Left kidney (tissue), 8 donors: ENCODE measurements around the gene PGAM2. TPM values are rescaled to one million over a fixed set of nuclear protein-coding genes. Genes with fewer than 3 reads are reported as not detected.

Experiments used
- DNase-seq: peaks from one replicate; pipeline ENCODE4 v3.0.0-alpha.2; 2013
- long read RNA-seq, 8 donors: transcript quantifications; one replicate each; lab custom pipeline, GENCODE V29; 2026
- polyA plus RNA-seq: library from polyadenylated mRNA; unstranded; fragments of 120-200 nt; gene quantifications from one replicate; pipeline ENCODE4 v1.2.1, GENCODE V29; 2013; ENCODE audit not compliant: insufficient read length

Gene PGAM2
- 1.1 TPM for polyA plus RNA-seq
- long read RNA-seq, donor 1, transcript PGAM2-201 (3 exons, 857 nt) = major isoform, 5 of 5 reads
- long read RNA-seq, donor 1, partial matches to known transcripts = 0 of 5 reads
- long read RNA-seq, donor 1, other reads (novel, unspliced or antisense) = 0 of 5 reads
- long read RNA-seq, donor 2, partial matches to known transcripts = 6 of 9 reads
- long read RNA-seq, donor 2, other reads (novel, unspliced or antisense) = 0 of 9 reads
- long read RNA-seq, donor 3, partial matches to known transcripts = 0 of 4 reads
- long read RNA-seq, donor 3, other reads (novel, unspliced or antisense) = 0 of 4 reads
- long read RNA-seq, donor 4 = 0 reads
- long read RNA-seq, donor 5, transcript PGAM2-201 (3 exons, 857 nt) = major isoform, 7 of 7 reads
- long read RNA-seq, donor 5, partial matches to known transcripts = 0 of 7 reads
- long read RNA-seq, donor 5, other reads (novel, unspliced or antisense) = 0 of 7 reads
- long read RNA-seq, donor 6, partial matches to known transcripts = 0 of 2 reads
- long read RNA-seq, donor 6, other reads (novel, unspliced or antisense) = 0 of 2 reads
- long read RNA-seq, donor 7, partial matches to known transcripts = 0 of 3 reads
- long read RNA-seq, donor 7, other reads (novel, unspliced or antisense) = 0 of 3 reads
- long read RNA-seq, donor 8 = 0 reads

DNA sequence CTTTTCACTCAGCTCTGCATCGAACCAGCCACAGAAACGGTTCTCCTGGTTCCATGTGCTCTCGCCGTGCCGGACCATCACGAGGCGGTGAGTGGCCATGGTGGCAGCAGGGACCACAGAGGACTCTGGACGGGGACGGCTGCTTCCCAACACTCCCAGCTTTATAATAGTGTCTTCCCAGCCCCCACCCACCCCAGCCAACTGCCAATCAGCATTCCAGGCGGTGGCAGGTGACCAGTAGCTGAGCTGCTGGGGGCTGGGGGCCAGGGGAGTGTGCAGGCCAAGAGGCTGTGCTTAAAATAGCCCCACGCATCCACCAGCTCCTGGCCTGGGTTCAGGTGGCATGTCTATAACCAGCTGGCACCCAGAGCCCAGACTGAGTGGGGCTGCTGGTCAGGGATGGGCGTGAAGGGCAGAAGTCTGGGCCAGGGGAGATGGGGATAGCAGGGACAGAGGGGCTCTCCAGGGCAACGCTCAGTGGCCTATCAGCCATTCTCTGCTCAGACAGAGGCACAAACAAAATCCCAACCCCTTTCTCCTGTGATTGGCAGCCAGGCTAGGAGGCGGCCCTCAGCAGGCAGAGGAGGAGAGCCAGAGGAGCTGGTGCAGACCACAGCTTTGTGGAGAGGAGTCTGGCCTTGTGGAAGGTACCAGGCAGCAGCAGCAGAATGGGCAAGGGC lies at the start of gene PGAM2:
PGAM2 (minus strand) TSS at position 137 of the 680 bp plus-strand sequence; CDS start at position 99, 38 bp downstream.
- DNase-seq = no peak

DNA sequence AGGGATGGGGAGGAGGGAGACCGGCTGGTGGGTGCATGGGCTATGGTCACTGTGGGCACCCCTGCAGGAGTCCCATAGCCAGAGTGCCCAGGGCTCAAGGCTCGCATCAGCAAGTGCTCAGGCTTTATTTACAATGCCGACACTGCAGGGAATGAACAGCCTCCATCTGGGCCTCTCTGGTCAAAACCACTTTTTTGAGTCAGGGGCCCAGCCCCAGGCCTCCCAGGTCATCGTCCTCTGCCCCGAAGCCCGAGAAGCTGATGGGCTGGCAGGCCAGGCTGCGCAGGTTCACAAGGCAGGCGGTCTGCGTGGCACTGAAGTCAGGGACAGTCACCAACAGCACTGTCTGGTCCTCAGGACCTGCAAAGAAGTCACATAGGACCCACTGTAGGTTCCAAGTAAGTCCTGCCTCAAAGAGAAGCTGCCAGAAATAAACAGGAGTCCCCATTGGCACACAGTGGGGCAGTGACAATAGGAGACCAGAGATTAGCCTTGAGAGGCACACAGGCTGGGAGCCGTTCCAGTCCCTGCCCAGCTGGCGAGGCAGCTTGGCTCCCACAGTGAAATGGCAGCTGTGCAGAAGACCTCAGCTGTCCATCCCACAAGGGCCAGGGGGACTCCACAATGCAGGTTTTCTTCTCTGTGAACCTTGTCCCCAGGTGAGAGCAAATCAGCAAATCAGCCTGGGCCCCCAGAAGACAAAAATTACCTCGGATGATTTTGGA lies 49.4 kb upstream of the PGAM2 start:
- no peak for DNase-seq

DNA sequence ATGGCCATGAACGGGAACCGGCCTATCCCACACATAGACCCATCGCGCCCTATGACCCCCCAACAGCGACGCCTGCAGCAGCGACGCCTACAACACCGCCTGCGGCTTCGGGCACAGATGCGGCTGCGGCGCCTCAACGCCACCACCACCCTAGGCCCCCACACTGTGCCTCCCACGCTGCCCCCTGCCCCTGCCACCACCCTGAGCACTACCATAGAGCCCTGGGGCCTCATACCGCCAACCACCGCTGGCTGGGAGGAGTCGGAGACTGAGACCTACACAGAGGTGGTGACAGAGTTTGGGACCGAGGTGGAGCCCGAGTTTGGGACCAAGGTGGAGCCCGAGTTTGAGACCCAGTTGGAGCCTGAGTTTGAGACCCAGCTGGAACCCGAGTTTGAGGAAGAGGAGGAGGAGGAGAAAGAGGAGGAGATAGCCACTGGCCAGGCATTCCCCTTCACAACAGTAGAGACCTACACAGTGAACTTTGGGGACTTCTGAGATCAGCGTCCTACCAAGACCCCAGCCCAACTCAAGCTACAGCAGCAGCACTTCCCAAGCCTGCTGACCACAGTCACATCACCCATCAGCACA lies 48.5 kb upstream of the PGAM2 start:
- no peak for DNase-seq

DNA sequence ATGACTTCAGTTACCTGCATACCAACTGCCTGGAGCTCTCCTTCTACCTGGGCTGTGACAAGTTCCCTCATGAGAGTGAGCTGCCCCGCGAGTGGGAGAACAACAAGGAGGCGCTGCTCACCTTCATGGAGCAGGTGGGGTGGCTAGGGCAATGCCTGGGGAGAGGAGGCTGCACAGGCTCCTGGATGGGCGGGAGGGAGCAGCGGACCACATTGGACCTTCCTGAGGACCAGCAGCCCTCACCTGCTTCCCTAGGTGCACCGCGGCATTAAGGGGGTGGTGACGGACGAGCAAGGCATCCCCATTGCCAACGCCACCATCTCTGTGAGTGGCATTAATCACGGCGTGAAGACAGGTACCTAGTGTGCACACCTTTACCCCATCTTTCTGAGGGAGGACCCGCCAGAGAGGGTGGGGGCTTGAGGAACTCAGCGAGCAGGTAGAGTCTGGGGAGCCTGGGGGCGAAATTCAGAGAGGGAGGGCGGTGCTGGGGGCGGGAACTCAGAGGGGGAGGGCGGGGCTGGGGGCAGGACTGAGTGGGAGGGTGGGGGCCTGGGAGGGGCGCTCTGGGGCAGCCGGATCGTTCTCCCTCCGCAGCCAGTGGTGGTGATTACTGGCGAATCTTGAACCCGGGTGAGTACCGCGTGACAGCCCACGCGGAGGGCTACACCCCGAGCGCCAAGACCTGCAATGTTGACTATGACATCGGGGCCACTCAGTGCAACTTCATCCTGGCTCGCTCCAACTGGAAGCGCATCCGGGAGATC lies 47.8 kb upstream of the PGAM2 start:
- no peak for DNase-seq

DNA sequence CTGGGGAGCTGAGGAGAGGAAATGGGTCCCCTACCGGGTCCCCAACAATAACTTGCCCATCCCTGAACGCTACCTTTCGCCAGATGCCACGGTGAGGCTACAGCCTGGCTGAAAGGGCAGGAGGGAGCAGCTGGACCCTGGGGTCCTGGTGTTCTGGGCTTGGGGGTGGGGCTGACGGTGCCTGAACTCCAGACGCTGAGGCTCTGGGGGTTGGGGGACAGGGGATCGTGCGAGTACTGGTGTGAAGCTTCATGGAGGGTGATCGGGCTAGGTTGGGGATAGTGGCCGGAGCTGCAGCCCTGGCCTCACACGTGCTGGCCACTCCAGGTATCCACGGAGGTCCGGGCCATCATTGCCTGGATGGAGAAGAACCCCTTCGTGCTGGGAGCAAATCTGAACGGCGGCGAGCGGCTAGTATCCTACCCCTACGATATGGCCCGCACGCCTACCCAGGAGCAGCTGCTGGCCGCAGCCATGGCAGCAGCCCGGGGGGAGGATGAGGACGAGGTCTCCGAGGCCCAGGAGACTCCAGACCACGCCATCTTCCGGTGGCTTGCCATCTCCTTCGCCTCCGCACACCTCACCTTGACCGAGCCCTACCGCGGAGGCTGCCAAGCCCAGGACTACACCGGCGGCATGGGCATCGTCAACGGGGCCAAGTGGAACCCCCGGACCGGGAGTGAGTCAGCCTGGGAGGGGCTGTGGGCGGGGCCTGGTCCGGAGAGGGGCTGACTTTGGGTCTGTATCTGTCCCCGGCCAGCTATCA lies 47.0 kb upstream of the PGAM2 start:
- DNase-seq = no peak

DNA sequence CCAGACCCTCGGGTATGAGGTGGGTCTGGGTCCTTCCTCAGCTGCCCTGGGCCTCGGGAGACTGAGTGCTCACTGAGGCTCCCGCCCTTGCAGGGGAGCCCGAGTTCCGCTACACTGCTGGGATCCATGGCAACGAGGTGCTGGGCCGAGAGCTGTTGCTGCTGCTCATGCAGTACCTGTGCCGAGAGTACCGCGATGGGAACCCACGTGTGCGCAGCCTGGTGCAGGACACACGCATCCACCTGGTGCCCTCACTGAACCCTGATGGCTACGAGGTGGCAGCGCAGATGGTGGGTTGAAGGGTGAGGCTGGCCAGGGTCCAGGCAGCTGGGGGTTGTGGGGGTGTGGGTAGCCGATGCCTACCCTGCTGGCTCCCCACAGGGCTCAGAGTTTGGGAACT lies 46.4 kb upstream of the PGAM2 start:
- DNase-seq = no peak

DNA sequence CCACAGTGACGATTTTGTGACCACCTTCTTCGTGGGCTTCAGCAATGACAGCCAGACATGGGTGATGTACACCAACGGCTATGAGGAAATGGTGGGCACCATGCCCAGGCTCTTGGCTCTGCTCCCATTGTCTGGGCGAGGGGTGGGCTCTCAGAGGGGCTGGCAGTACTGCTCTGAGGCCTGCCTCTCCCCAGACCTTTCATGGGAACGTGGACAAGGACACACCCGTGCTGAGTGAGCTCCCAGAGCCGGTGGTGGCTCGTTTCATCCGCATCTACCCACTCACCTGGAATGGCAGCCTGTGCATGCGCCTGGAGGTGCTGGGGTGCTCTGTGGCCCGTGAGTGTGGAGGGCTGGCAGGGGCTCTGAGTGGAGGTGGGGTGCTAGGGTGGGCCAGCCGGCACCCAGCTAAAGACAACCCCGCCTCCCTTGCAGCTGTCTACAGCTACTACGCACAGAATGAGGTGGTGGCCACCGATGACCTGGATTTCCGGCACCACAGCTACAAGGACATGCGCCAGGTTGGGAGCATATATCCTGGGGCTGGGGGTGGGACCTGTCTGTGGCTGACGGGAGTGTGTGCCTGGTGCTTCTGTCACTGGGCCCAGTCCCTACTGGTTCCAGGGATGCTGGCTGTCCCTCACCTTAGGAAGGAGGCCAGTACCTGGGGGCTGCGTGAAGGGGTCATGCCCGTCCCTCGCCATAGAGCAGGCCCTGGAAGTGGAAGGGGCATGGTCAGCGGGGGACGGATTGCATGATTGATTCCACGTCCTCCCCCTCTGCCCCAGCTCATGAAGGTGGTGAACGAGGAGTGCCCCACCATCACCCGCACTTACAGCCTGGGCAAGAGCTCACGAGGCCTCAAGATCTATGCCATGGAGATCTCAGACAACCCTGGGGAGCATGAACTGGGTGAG lies 45.6 kb upstream of the PGAM2 start:
- DNase-seq = no peak

DNA sequence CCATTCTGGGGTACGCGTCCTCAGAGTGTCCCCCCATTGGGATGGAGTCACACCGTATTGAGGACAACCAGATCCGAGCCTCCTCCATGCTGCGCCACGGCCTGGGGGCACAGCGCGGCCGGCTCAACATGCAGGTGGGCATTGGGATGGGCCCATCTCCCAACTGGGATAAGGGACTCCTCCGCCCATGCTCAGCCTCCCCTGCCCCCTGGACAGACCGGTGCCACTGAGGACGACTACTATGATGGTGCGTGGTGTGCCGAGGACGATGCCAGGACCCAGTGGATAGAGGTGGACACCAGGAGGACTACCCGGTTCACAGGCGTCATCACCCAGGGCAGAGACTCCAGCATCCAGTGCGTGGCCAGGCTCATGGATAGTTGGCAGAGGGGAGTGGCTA lies 44.6 kb upstream of the PGAM2 start:
- no peak for DNase-seq

DNA sequence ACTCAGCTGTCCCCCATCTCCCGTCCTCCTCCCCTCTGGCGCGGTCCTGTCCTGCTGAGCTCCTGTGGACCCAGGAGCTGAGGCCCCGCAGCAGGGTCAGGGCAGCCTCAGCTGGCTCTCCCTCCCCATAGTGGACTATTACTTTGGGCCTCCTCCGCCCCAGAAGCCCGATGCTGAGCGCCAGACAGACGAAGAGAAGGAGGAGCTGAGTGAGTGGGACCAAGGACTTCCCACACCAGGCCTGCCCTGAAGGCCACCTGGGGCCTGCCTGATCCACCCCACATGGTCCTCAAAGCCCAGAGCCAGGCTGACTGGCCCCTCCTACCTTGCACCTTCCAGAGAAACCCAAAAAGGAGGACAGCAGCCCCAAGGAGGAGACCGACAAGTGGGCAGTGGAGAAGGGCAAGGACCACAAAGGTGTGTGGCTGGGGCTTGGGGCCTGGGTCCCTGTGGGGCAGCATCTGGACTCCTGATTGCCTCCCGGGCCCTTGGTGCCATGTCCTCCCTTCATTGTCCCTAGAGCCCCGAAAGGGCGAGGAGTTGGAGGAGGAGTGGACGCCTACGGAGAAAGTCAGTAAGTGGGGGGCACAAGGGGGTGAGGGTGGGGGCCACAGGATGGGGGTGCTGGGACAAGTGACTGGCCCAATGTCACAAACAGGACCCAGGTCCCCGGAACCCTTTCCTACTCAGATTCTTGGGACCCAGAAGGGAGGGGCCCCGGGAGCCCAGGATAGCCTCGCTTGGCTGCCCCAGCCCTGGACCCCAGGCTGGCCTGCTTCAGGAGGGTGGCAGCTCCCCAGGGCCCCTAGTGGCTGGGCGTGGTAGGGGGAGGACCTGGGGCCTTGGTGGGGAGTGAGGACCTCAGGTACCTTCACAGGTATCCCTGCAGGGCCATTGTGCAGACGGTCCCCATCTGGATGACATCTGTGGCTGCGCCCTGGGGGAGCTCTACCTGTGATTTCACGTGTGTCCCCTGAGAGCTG lies 43.7 kb upstream of the PGAM2 start:
- no peak for DNase-seq

DNA sequence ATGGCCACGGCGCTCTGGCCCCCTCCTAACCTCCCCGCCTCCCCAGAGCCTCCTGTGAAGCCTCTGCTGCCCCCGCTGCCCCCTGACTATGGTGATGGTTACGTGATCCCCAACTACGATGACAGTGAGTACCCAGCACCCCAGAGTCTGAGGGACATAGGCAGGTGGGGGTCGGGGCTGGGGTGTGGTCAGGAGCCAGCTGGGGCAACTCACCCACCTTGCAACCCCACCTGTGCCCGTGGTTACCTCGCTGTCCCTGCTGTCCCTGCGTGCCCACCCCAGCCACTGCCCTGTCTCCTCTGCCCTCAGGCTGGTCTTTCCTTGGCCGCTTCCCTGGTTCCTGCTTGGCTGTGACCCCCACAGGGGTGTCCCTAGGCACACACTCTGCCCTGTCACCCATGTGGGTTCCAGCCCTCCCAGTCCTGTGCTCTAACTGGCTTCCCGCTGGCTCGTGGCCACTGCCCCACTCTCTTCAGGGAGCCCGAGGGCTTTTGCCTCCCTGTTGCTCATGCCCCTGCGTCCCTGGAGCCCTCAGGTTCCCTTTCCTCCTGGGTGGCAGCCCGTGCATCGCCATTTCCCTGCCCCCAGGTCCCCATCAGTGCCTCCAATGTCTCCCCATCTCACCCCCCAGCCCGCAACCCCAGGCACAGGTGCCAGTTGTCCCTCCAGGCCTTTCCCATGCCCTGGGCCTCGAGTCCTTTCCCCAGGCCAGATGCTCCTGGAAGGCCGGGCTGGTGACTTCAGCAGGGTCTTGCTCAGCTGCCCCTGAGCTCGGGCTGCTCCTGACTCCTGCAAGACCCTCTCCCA lies 42.8 kb upstream of the PGAM2 start:
- DNase-seq = no peak

DNA sequence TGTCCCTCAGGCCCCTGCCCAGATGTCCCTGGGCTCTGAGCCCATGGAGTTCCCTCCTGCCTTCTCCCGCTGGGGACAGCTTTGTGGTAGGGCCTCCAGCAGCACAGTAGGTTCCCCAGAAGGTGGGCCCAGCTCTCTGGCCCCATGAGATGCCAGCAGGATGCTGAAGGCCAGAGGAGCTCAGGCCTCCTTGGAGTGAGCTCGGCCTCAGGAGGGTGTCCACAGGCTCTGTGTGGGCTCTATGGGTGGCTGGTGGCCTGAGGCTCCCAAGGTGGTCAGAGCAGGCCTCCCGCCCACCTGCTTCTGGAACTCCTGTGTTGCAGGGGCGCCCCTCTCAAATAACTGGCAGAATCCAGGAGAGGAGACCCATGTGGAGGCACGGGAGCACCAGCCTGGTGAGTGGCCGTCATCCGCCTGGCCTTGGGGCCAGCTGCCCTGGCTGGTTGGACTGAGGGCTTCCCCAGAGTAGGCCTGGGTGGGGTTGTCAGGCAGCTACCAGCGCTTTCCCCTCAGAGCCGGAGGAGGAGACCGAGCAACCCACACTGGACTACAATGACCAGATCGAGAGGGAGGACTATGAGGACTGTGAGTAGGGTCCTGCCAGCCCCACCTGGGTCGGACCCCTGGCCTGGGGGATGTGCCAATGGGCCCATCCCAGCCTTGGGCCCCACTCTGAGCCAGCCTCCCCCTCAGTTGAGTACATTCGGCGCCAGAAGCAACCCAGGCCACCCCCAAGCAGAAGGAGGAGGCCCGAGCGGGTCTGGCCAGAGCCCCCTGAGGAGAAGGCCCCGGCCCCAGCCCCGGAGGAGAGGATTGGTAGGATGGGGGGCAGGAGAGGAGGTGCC lies 42.0 kb upstream of the PGAM2 start:
- DNase-seq = no peak

DNA sequence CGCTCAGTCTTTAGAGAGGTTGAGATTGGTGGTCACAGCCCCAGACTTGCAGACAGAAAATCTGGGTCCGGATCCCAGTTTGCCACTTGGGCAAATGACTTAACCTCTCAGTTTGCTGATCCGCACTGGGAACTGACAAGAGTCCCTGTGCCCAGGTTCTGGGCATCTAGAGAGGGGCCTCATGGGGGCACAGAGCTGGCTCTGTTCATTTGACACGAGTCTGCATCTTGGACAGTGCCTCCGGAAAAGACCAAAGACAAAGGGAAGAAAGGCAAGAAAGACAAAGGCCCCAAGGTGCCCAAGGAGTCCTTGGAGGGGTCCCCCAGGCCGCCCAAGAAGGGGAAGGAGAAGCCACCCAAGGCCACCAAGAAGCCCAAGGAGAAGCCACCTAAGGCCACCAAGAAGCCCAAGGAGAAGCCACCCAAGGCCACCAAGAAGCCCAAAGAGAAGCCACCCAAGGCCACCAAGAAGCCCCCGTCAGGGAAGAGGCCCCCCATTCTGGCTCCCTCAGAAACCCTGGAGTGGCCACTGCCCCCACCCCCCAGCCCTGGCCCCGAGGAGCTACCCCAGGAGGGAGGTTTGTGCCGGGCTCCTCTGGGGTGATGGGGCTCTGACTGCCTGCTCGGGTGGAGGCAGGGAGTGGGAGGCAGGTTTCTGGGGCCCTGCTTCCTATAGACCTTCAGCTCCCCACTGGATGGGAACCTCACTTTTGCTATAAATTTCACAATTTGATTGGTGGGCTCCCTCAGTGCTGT lies 41.1 kb upstream of the PGAM2 start:
- DNase-seq = no peak

DNA sequence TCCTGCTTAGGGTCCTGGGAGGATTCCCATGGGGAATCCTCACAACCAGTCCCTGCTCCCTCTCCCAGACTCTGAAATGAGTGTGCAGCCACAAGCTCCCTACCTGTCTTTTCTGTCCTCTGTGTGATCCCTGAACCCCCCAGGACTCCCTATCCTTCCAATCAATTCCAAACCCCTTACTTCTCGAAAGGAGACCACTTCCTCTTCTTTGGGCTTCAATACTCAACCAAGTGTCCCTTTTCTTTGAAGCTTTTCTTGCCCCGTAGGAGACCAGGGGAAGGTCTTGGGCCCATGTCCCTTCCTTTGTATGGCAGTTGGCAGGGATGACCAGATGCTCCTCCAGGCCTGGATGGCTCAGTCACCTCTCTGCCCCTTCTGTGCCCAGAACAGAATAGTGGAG lies 40.5 kb upstream of the PGAM2 start:
- no peak for DNase-seq

DNA sequence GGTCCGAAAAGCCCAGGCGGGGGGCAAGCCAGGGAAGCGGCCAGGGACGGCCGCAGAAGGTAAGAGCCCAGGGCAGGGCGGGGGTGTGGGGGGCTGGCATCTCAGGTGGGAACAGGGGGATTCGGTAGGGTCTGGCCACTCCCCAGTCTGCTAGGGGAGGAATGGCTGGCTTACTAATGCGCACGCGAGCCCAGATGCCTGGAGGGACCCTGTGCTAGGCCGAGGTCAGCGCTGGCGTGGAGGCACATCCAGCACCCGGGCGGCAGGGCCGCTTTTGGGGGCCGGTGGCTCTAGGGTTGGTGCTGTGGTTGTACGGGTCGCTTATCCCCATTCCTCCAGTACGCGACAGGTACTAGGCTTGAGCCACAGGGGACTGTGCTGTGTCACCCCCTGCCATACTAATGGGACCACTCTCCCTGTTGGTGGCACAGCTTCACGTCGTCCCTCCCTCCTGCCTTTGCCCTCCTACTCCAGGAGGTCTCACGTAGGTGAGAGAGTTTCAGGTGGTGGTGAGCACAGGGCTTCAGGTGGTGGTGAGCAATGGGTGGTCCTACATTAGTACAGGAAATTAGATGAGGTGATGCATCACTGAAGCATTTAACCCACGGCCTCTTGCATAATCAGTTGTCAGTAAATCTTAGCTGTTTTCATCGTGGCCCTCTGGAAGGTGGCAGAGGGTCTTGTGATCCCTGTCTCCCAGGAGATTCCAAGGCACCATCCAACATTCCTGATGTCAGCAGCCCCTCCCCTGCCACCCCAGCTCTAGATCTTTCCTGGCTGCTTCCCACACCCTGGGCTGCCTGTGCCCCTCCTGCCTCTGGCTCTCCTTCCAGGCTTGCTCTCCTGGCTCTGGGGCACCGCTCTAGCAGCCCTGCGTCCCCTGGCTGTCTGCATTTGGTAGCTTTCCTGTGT lies 39.7 kb upstream of the PGAM2 start:
- no peak for DNase-seq
